ENCODE measurements around the gene SORBS1.

SORBS1 gene

DNA sequence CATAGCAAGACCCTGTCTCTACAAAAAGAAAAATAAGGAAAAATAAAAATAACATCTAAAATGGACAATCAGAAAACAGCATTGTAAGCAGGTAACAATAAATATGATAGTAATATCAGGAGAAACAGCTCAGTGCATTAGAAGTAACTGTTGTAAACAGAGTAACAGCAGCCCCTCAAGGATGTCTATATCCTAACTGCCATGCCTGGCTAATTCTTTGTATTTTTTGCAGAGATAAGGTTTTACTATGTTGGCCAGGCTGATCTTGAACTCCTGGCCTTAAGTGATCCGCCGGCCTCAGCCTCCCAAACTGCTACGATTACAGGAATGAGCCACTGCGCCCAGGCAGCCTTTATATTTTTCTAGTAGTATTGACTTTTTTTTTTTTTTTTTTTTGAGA lies 7.5 kb downstream of the SORBS1 start:
- CTCF ChIA-PET = interaction anchor here (1.4 kb wide), 1 partner anchor 8 kb away, joined by 3 read pairs; no protein-coding TSS in a partner anchor
- POLR2A ChIA-PET = no interaction called here
- TF ChIP-seq, protein P1, sequence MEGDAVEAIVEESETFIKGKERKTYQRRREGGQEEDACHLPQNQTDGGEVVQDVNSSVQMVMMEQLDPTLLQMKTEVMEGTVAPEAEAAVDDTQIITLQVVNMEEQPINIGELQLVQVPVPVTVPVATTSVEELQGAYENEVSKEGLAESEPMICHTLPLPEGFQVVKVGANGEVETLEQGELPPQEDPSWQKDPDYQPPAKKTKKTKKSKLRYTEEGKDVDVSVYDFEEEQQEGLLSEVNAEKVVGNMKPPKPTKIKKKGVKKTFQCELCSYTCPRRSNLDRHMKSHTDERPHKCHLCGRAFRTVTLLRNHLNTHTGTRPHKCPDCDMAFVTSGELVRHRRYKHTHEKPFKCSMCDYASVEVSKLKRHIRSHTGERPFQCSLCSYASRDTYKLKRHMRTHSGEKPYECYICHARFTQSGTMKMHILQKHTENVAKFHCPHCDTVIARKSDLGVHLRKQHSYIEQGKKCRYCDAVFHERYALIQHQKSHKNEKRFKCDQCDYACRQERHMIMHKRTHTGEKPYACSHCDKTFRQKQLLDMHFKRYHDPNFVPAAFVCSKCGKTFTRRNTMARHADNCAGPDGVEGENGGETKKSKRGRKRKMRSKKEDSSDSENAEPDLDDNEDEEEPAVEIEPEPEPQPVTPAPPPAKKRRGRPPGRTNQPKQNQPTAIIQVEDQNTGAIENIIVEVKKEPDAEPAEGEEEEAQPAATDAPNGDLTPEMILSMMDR (IDR thresholded peaks at IDR 0.05; ENCODE audit: control extremely low read depth, extremely low read depth, low read depth, missing control alignments) = no peak
- no peak for DNase-seq (ENCODE audit: extremely low spot score)

DNA sequence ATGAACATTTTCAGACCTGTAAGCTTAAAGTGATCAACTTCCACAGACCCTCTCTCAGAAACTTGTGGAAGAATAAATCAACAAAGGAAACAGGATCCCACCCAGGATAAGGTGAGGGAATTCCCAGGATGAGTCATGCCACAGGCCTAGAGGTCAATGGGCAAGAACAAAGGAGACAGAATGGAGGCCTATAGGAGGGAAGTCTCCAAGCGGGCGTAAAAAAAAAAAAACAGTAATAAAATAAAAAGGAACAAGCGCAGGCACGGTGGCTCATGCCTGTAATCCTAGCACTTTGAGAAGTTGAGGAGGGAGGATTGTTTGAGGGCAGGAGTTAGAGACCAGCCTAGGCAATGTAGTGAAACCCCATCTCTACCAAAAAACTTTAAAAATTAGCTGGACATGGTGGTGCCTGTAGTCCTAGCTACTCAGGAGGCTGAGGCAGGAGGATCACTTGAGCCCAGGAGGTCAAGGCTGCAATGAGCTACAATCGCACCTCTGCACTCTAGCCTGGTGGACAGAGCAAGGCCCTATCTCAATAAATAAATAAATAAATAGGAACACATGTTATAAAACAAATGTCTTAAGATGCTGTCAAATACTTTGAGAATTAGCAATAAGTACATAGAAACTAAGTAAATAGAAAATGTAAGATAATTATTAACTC lies 8.4 kb downstream of the SORBS1 start:
- TF ChIP-seq, protein P1 (IDR thresholded peaks at IDR 0.05; ENCODE audit: control extremely low read depth, extremely low read depth, low read depth, missing control alignments) = no peak
- ChIA-PET POLR2A (no interaction called here), CTCF (interaction anchor here (1.4 kb wide), 1 partner anchor 9 kb away, joined by 3 read pairs; no protein-coding TSS in a partner anchor)
- no peak for DNase-seq (ENCODE audit: extremely low spot score)

DNA sequence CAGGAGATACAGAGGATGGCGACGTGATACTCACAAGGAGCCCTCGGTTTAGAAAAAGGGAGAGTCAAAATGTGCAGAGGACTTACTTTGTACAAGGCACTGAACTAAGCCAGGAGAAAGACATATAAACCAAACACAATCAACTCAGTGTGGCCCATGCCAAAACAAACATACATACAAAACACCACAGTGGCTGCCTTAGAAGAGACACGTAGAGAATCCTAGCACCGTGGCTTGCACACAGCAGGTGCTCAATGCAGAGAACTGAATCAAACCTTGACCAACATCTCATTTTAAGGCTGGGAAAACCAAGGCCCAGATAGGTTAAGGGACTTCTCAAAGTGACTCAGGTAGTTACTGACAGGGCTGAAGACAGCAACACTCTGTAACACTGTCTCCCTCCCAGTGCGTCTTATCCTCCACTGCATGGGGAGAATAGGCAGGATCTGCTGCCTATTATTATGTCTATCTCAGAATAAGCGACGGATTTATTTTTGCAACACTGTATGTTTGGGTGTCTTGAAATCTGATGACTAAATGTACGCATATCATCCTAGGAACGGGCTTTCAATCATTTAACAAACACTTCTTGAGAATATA lies 11.0 kb downstream of the SORBS1 start:
- CTCF ChIA-PET = no interaction called here
- POLR2A ChIA-PET = no interaction called here
- DNase-seq (ENCODE audit: extremely low spot score) = no peak
- TF ChIP-seq, protein P1 (IDR thresholded peaks at IDR 0.05; ENCODE audit: control extremely low read depth, extremely low read depth, low read depth, missing control alignments) = no peak

DNA sequence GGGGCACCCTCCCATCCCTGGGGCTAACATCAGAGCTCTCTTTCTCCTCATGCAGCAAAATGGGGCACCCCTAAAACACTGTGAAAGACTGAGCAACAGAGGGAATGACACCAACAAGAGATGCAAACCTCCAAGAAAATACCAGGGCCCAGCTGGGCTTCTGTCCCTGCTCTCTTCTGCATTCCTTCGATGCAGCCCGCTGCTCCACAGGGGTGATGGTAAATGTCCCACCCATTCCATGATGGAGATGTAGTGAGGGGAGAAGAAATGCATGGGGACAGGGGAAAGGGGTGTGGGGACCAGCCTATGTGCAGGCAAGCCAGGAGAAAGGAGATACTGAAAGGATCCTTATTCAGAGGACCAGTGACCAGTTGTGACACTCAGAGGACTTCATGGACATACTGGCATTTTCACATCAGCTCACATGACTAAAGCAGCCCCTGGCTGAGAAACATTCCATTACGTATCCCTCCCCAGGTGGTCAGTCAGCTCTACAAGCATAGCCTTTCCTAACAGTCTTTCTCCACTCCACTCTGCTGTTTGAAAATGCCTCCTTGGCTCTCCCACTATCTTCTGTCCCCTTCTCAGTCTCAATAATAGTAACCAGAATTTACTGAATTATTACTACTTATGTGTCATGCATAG lies 13.3 kb downstream of the SORBS1 start:
- TF ChIP-seq, protein P1 (IDR thresholded peaks at IDR 0.05; ENCODE audit: control extremely low read depth, extremely low read depth, low read depth, missing control alignments) = no peak
- CTCF ChIA-PET = no interaction called here
- POLR2A ChIA-PET = no interaction called here
- no peak for DNase-seq (ENCODE audit: extremely low spot score)

DNA sequence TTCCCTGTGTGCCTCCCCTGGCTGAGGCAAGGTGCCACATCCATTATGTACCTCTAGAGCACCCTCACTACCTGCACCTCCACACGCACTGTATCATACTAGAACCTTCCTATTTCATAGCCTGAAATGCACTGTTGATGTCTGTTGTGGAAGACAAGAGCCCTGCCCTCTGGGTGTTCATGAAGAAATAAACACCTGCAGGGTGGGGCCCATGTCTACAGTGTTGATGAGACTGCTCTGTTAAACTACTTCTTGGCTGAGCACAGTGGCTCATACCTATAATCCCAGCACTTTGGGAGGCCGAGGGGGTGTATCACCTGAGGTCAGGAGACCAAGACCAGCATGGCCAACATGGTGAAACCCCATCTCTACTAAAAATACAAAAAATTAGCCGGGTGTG lies 14.0 kb downstream of the SORBS1 start:
- DNase-seq (ENCODE audit: extremely low spot score) = no peak
- ChIA-PET CTCF (no interaction called here), POLR2A (no interaction called here)
- TF ChIP-seq, protein P1 (IDR thresholded peaks at IDR 0.05; ENCODE audit: control extremely low read depth, extremely low read depth, low read depth, missing control alignments) = no peak

DNA sequence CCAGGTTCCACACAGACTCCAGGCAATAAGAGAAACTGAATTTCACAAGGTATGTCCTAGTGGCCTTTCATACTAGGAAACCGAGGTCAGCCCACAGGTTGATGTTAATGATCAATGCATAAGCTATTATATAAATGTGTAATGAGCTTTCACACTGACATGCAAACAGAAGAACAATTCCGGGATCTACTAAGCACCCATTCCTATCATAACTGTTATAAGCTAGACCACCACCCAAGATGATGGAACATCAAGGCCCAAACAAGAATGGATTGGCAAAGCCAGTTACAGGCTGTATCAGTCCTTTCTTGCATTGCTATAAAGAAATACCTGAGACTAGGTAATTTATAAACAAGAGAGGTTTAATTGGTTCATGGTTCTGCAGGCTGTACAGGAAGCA lies 15.2 kb downstream of the SORBS1 start:
- TF ChIP-seq, protein P1 (IDR thresholded peaks at IDR 0.05; ENCODE audit: control extremely low read depth, extremely low read depth, low read depth, missing control alignments) = no peak
- ChIA-PET CTCF (interaction anchor here (0.8 kb wide), 1 partner anchor 11 kb away, joined by 3 read pairs; no protein-coding TSS in a partner anchor), POLR2A (no interaction called here)
- DNase-seq (ENCODE audit: extremely low spot score) = no peak
